Left renal pelvis (tissue), 4 donors: ENCODE measurements around the gene GOLIM4. TPM values are rescaled to one million over a fixed set of nuclear protein-coding genes. Genes with fewer than 3 reads are reported as not detected.
A peak's percentile ranks its signal among the peaks of the same experiment; 100 is the strongest.
"Not testable (repeated sequence)": the region's sequence is repeated elsewhere in the genome, so short reads cannot be mapped to it uniquely, and the experiment has no call there.

Experiments used
- DNase-seq, 4 donors: peaks; one replicate each; pipeline ENCODE4 v3.0.0-alpha.2; 2013; ENCODE audit warnings: low read depth in 4 of 4, low spot score in 3 of 4
- polyA plus RNA-seq, 4 donors: library from polyadenylated mRNA; unstranded; fragments of 120-200 nt; gene quantifications; one replicate each; pipeline ENCODE4 v1.2.1, GENCODE V29; 2013; ENCODE audit not compliant: insufficient read length in 4 of 4

Gene GOLIM4
- polyA plus RNA-seq, 4 donors: 90.6 to 134 (median 107) TPM

DNA sequence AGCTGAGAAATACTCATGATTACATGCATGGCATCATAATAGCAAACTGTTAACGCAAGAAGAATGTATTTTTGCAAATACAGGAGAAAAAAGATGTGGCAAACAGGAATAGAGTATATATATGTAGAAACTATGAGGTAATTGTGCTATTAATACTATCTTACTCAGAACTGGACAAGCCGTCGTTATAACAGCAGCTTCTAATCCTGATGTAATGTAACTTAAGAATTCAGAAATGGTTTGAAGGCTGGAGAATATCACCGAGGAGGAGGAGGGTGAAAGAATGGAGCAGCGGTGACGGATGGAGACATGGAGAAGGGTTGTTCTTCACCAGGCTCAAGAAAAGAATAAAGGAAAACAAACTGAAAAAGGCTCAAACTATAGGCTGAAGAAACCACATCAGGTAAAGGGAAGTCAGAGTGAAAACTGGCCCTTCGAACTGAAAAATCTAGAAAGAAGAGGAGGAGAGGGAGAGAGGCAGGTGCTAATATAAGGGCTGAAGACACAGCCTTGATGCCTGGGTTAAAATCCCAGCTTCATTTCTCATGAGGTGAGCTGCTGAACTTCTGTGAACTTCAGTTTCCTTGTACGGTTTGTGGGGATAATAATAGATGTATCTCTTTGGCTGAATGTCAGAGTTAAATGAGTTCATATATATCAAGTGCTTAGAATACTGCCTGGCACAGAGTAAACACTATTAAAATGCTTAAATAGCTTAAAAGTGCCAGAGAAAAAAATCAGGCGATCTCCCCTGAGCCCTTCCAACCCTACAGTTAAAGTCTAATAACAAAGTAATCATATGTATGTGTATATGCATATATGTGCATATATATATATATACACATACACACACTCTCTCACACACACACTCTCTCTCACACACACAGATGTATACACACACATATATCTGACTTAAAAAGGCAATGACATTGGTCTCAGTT is 43.9 kb downstream of the GOLIM4 start:
- DNase-seq: no peak

DNA sequence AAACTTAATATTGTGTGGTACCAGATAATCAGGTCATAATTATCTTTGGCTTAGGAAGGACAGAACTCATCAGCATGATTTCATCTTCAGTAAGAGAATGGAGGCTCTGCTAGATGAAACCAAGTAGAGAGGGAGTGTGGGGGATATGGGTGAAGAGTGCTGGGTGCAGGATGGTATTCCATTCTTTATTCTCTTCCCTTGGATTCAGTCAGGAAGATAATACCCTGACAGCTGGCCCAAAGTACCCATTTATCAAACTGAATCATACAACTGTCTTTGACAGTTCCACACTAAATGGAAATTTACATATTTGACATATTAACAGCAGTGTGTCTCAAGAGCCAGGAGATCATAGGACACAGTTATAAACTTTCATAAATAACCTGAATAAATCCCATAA is 44.7 kb downstream of the GOLIM4 start:
- no peak for DNase-seq

DNA sequence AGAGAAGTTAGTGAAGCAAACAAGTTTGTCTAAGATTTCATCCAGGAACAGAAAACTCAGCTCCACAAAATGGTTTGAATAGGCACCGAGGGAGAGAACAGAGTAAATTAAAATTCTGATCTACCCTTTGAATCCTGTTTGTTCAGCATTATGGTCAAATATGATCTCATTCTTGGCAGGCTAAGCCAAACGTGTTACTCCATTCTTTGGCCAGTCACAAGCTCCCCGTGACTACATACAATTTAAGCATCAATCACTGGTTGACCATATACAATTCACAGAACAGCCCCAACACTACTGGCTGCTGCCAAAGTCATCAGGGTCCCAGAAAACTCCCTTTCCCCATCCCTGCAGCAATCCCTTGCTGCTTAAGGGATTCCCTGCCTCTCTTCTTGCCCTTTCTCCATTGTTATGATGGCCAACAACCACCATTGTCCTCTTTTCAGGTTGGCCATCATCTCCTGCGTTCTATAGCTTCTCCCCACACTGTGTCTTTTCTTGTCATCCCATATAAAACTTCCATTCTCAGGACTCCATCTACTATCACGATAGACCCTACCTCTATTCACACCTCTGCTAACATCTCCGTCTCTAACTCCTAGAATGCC is 46.3 kb downstream of the GOLIM4 start:
- DNase-seq: no peak

DNA sequence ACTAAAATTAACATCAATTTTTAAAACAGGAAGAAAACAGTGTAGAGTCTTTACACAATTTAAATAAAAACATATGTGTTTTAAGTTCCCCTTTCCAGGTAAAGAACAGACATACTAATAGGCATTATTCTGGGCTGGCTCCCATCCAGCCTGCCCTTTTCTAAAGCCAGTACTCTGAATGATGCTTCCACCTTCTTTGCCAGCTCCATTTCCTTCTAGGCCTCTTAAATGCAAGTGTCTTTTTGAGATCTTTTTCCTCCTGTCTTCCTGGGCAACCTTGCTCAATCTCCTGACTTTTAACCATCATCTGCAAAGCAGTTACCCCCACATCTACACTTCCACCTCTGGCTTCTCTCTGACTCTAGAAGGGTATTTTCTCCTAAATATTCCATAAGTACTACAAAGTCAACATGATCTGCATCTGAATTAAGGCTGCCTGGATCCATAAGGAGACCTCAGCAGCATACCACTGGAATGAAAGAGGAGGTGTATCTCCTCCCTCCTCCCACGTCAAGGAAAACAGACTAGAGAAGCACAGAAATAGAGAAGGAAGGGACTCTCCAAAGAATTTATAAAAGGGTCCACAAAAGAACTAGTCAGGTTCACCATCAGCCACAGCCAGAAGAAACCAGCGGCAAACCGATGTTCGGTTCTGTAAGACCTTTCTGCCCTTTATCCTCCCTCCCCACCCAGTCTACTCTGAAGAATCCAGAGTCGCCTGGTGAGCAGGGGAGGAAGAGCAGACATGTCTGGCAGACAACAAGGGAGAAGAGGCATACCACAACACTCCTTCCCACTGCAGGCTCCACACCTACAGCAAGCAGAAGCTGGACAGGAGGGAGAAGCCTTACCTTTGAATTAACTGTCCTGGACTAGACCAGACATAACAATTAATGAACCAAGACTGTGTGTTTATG is 47.1 kb downstream of the GOLIM4 start:
- no peak for DNase-seq

DNA sequence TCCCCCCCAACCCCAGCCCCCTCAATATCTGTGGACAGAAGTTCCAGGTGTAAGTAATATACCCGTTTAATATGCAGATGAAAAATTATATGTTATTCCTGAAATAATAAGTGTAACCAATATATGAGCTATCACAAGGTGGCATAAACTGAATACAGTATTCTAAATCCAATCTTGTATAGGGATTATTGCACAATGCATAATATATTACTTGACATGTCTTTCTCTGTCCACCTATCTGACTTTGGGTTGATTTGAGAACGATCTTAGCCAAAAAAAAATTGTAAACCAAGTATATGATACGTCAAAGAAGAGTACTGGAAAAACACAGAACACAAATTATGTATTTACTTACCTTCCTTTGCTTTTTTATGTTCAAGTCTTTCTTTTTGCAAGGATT is 47.8 kb downstream of the GOLIM4 start:
- no peak for DNase-seq

DNA sequence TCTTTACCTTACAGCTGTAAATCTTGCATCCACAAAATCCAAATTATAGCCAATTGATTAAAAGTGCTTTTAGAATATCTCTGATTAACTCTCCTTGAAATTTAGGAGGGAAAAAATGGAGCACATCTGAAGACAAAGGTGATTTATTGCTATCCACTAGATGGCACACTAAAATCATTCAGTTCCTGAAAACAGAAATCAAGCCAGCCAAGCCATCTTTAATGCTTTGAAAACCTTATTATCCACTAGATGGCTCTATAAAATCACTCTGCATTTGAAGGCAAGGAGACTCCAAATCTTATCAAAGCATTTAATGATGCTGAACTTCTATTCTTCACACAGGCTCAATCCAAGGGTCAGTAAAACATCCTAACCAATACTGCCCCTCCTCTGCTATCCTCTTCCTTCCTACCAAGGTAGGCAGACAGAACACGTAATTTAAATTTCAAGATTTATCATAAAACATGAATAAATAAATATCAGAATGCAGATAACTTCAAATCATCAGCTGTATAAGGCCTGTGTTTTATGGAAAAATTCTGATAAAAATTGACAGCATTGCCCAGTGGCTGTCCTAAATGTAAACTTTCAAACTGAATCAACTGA is 48.4 kb downstream of the GOLIM4 start:
- peak in 3 of 4 donors; percentile 46 to 63 (median 53) for DNase-seq

DNA sequence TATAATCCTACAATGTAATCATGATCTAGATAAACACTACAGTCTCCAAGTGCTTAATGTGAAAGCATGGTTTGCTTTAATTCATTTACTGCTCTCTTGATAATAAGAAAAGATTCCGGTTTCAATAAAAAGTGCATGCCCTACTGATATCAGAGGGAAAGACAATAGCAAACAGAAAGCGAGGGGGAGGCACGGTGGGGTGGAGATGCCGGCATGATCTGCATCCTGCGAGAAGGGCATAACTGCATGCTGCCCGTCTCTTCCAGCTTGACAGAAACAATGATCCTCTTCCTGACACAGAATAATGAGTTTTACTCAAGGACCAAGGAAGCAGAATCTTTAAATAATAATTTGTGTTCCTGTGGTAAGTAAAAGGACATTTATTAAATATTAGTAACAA is 51.7 kb downstream of the GOLIM4 start:
- no peak for DNase-seq

DNA sequence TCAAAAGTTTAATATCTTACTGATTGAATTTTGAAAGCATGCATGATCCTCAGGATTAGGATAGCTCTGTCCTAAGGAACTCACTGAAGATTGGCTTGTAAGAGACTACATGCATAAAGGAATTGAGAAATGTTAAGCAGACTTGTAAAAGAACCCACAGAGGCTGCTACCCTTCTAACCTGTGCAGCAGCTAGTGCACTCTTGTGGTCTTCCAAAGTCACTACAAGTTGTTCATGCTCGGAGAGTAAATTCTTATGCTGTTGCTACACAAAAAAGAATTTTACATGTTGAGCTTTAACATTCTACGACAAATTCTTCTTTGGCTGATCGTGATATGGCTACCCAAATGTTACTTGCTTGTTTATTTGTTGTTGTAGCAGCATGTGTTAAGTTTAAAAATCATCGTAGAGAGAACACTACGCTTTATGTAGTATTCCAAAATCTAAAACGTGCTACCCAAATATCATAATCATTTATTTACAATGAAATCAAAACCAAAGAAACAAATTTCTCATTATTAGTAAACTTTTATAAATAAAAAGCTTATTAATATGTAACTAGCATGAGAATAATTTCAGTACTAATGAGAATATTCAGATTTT is 55.0 kb downstream of the GOLIM4 start:
- DNase-seq: no peak

DNA sequence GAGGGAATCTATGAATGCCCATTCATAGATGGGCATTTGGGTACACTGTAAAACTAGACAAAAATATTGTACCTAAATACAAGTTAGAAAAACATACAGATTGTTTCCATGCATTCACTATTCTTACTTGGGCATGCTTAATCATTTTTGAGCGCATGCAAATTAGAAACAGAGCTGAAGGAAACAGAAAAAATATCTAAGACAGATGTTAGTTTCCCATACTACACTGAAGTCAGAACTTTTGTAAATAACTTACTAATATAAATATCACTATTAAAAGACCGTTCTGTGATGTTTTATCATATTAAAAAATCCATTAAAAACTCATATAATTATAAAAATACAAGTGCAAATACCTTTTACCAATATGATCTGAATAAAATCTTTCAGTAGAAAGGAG is 58.7 kb downstream of the GOLIM4 start:
- DNase-seq: no peak

DNA sequence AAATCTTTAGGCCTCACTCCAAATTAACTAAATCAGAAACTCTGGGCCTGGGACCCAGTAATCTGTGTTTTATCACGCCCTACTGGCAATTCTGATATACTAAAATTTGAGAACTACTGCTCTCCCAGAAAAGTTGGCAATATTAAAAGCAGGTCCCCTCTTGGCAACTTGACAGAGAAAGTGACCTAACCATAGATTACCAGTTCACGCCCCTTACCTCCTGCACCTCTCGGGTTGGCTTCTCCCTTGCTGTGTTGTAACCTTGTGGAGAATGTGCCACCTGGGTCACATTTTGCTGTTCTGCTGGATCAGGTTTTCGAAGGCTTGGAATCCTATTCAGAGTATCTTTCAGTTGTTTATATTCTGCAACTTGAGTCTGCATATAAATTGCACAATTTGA is 59.1 kb downstream of the GOLIM4 start:
- DNase-seq: no peak

DNA sequence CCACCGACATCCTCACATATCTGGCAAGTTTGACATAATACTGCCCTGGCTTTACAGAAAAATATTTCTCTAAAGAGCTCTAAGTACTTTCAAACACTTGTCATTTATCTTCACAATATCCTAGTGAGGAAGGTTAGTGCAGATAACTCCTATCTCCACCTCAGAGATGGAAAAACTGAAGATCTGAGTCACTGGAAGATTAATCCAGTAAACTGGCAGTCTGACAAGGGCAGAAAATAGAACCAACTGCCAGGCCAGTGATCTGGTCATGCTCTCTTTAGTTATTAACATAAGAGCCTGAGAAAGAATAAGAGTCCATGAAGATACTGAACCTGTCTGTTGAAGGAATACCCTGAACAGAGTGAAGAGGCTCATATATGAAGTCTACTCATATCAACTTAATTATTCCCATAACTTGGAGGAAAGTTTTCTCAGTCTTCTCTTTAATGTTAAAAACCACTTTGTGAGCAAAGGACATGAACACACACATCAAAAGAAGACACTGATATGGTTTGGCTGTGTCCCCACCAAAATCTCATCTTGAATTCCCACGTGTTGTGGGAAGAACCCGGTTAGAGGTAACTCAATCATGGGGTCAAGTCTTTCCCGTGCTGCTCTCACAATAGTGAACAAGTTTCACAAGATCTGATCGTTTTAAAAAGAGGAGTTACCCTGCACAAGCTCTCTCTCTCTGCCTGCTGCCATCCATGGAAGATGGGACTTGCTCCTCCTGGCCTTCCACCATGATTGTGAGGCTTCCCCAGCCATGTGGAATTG is 61.4 kb downstream of the GOLIM4 start:
- no peak for DNase-seq

DNA sequence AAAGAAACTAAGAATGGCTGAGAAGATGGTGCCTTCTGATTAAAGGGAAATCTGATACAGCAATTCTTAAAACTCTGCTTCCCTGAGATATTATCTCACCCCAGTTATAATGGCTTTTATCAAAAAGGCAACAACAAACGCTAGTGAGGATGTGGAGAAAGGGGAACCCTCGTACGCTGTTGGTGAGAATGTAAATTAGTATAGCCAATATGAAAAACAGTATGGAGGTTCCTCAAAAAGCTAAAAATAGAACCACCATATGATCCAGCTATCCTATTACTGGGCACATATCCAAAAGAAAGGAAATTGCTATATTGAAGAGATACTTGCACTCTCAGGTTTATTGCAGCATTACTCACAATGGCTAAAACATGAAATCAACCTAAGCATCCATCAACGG is 65.1 kb downstream of the GOLIM4 start:
- no peak for DNase-seq

DNA sequence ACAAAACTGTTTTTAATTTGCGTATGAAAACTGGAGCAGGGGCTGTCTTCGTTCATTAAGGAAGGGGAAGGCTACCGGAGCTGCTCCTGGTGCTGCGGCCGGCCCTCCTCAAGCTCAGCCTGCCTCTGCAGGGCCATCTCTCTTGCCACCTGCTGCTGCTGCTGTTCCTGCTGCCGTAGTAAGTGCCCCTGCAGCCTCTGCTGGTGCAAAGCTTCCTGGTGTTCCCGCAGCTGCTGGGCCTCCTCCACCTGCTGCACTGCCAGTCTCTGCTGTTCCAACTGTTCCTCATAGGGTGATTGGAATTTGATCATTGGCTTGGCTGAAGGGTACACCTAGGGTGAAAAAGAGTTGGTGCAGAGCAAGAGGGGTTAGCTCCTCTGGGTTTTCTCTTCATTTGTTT is 66.0 kb downstream of the GOLIM4 start:
- no peak for DNase-seq

DNA sequence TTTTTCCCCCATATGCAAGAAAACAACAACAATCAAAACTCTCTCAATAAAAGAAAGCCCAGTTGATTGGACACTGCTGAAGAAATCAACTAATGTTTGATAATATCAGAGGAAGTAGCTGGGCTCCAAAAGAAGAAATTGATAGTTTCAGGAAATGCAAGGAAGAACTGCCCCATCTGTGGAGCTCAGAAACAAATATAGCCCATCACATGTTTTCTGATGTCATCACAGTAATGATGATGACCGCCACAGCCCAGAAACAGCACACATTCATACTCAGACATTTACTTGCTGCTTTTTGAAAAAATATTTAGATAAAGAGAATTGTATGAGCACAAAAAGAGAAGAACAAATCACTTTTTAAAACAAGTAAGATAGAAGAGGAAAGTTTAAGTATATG is 67.6 kb downstream of the GOLIM4 start:
- no peak for DNase-seq

DNA sequence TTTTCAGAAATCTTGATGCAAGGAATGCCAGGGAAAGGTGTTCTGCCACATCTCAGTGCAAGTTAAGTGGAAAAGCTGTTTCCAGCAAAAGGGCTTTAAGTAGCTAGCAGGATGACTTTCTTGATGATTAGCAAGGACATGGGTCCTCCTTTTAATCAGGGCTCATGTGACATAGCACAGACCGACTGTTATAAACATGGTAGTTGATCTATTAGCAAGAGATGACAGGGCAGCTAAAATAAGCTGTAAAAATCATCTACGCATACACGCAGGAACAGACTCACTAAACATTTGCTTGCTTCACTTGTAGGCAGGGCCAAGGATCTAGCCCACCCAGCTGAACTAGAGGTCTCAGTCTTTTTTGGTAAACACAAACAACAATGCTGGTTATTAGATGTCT is 69.0 kb downstream of the GOLIM4 start:
- DNase-seq: no peak

DNA sequence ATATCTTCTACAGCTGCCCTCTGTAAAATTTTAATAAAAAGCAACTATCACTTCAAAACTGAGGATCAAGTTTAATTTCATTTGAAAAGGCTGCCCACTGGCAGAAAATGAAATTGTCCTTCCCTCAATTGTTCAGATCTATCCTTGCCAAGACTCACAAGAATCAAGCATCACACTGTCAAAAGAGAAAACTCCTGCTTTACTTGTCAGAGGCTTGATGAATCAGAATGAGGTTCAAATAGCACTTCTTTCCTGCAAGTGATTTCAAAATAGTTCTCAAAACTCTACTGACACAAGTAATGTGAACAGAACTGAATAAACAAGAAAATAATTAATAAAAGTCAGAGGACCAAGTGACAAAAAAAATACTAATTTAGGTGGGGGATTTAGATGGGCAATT is 70.6 kb downstream of the GOLIM4 start:
- DNase-seq: no peak

DNA sequence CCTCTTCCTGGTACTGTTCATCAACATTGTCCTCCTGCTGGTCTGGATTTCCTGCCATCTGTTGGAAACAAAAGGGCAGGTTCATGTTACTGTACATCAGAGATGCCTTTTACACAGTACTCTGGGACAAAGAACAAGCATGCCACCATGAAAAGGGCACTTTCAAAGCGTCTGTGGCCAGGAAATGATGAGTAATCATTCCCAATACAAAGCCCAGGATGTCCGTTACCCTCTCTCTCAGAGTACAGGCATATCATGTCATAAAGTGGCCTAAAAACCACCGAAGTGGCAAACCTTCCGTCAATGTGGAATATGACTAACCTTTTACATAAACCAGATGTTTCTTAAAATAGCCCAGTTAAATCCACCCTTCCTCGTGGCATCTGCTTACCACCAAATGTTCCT is 71.2 kb downstream of the GOLIM4 start:
- no peak for DNase-seq

DNA sequence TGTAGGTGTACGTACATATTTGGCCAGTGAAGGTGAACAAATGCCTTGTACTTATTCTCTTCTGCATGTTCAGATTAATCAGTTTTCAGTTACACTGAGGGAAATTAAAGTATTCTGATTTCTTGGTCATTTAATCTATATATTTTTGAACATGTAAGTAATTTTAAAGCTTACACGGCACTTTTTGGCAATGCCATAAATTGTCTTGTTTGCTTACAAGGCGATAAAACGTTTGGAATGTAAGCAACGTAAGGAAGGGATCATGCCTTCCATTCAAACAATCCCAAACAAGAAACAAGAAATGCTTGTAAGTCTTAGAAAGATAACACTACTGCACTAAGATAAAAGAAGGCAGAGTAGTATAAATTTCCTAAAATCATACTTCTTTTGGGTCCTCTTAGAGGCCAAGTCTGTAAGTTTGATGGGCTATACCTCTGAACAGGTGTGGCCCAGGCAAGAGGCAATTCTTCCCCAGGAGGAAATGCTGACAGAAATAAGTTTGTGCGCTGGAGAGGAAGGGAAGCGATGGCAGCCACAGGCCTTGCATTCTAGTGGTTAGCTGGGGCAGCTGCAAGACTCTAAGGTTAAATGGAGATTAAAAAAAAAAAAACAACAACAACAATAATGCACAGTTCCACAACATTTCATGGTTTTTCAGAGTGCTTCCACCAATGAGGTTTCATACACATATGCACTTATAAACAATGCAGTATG is 73.8 kb downstream of the GOLIM4 start:
- DNase-seq: no peak

DNA sequence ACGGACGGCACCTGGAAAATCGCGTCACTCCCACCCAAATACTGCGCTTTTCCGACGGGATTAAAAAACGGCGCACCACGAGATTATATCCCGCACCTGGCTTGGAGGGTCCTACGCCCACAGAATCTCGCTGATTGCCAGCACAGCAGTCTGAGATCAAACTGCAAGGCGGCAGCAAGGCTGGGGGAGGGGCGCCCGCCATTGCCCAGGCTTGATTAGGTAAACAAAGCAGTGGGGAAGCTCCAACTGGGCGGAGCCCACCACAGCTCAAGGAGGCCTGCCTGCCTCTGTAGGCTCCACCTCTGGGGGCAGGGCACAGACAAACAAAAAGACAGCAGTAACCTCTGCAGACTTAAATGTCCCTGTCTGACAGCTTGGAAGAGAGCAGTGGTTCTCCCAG is 84.4 kb downstream of the GOLIM4 start:
- DNase-seq: not testable (repeated sequence)
